H1 (cell line): ENCODE results near the gene FAM81B. TPM values are rescaled to one million over a fixed set of nuclear protein-coding genes. Genes with fewer than 3 reads are reported as not detected.

ENCODE experiments used
- CTCF ChIA-PET: fragments of 300-600 bp; sonication (Branson Sonifier 250); formaldehyde crosslinking; loops from one replicate; lab custom pipeline; 2021; ENCODE audit not compliant: partially characterized antibody; lab: Charles Lee
- POLR2A ChIA-PET: fragments of 300-600 bp; sonication (Branson Sonifier 250); formaldehyde crosslinking; loops from one replicate; lab custom pipeline; 2021; ENCODE audit warnings: inconsistent platforms; ENCODE audit not compliant: partially characterized antibody; lab: Charles Lee
- DNase-seq, 2 experiments: peaks; one replicate each; pipeline versions ENCODE4 v3.0.0 to v3.0.0-alpha.2; 2010 to 2022; ENCODE audit warnings: low spot score in 2 of 2, low read depth in 1 of 2, mixed read lengths in 1 of 2
- FAIRE-seq: peaks from 2 replicates; lab custom pipeline; 2011; peaks lifted over from hg19 to GRCh38; lab: Jason Lieb, UNC
- H2AFZ ChIP-seq: 2 replicates; pipeline ENCODE4 v1.8.1; 2012; ENCODE audit warnings: low read length, inconsistent platforms
- H2AK5ac ChIP-seq: 2 replicates; pipeline ENCODE4 v1.6.1; 2013; ENCODE audit warnings: low read depth, low read length
- H2BK120ac ChIP-seq: replicated peaks from 2 replicates; pipeline ENCODE3; 2013; ENCODE audit warnings: low read depth, low read length, inconsistent platforms
- H2BK12ac ChIP-seq: 2 replicates; pipeline ENCODE4 v1.6.1; 2013; ENCODE audit warnings: low read depth, low read length
- H2BK15ac ChIP-seq: 2 replicates; pipeline ENCODE4 v1.6.1; 2013; ENCODE audit warnings: low read length
- H2BK20ac ChIP-seq: 2 replicates; pipeline ENCODE4 v1.6.1; 2013; ENCODE audit warnings: low read length
- H2BK5ac ChIP-seq: 2 replicates; pipeline ENCODE4 v1.6.1; 2013; ENCODE audit warnings: low read depth, low read length
- H3K14ac ChIP-seq: 2 replicates; pipeline ENCODE4 v1.6.1; 2013; ENCODE audit warnings: inconsistent platforms; ENCODE audit not compliant: insufficient read length
- H3K18ac ChIP-seq: 2 replicates; pipeline ENCODE4 v1.6.1; 2013; ENCODE audit warnings: low read length; ENCODE audit errors: extremely low read depth
- H3K23ac ChIP-seq: 2 replicates; pipeline ENCODE4 v1.6.1; 2013; ENCODE audit warnings: inconsistent platforms; ENCODE audit not compliant: insufficient read length
- H3K23me2 ChIP-seq: 2 replicates; pipeline ENCODE4 v1.6.1; 2013; ENCODE audit warnings: low read depth, low read length
- H3K27ac ChIP-seq: 2 replicates; pipeline ENCODE4 v1.6.1; 2011; ENCODE audit warnings: low read depth, low read length, inconsistent platforms
- H3K27me3 ChIP-seq, 4 experiments: replicated peaks in 1 of 4; 1 replicate in 1 of 4; 2 replicates in 3 of 4; pipeline versions ENCODE4 v1.6.1 to v1.8.1; 2011 to 2013; ENCODE audit warnings: low read length in 3 of 4, mild to moderate bottlenecking in 3 of 4, inconsistent platforms in 2 of 4, mixed read lengths in 2 of 4, moderate library complexity in 1 of 4; ENCODE audit not compliant: control insufficient read depth in 3 of 4, insufficient read depth in 3 of 4; ENCODE audit errors: extremely low read depth in 1 of 4
- H3K36me3 ChIP-seq, 4 experiments: 2 replicates each; pipeline versions ENCODE4 v1.6.1 to v1.8.1; 2011 to 2013; ENCODE audit warnings: mild to moderate bottlenecking in 4 of 4, low read length in 3 of 4, moderate library complexity in 2 of 4, control low read depth in 1 of 4, inconsistent platforms in 1 of 4; ENCODE audit not compliant: insufficient read depth in 4 of 4, control insufficient read depth in 2 of 4
- H3K4ac ChIP-seq: replicated peaks from 2 replicates; pipeline ENCODE3; 2013; ENCODE audit warnings: low read length, low read depth, mixed read lengths, inconsistent platforms; ENCODE audit not compliant: insufficient read length
- H3K4me1 ChIP-seq, 4 experiments: replicated peaks in 1 of 4; 1 replicate in 1 of 4; 2 replicates in 3 of 4; pipeline versions ENCODE4 v1.6.1 to v1.8.1; 2011 to 2013; ENCODE audit warnings: low read length in 3 of 4, inconsistent platforms in 2 of 4, mixed read lengths in 1 of 4; ENCODE audit not compliant: insufficient read depth in 4 of 4, control insufficient read depth in 3 of 4
- H3K4me2 ChIP-seq, 2 experiments: 2 replicates each; pipeline versions ENCODE4 v1.6.1 to v1.8.1; 2011 to 2013; ENCODE audit warnings: low read depth in 2 of 2, low read length in 2 of 2, control low read depth in 1 of 2, inconsistent platforms in 1 of 2, mild to moderate bottlenecking in 1 of 2; ENCODE audit not compliant: insufficient read depth in 1 of 2
- H3K4me3 ChIP-seq, 4 experiments: fragments of 200-600, 300-600 bp in 1 of 4; sonication (generic), shearing (Covaris generic), sonication (Bioruptor Twin) in 1 of 4; 2 replicates each; pipeline versions ENCODE4 v1.5.1 to v1.8.1; 2011 to 2016; ENCODE audit warnings: low read length in 4 of 4, low read depth in 3 of 4, control low read depth in 2 of 4, inconsistent platforms in 2 of 4, mild to moderate bottlenecking in 2 of 4, mixed read lengths in 1 of 4, moderate library complexity in 1 of 4; ENCODE audit not compliant: insufficient read depth in 2 of 4; ENCODE audit errors: extremely low read depth in 1 of 4
- H3K56ac ChIP-seq: replicated peaks from 2 replicates; pipeline ENCODE3; 2013; ENCODE audit warnings: low read depth, mild to moderate bottlenecking, mixed read lengths, low read length, inconsistent platforms; ENCODE audit not compliant: insufficient read length
- H3K79me1 ChIP-seq: 2 replicates; pipeline ENCODE4 v1.6.1; 2013; ENCODE audit warnings: low read depth, low read length, control low read depth
- H3K79me2 ChIP-seq, 2 experiments: 2 replicates each; pipeline versions ENCODE4 v1.6.1 to v1.8.1; 2012 to 2013; ENCODE audit warnings: low read length in 2 of 2, mild to moderate bottlenecking in 2 of 2, inconsistent platforms in 1 of 2; ENCODE audit not compliant: insufficient read depth in 2 of 2, control insufficient read depth in 1 of 2
- H3K9ac ChIP-seq, 4 experiments: replicated peaks in 1 of 4; 1 replicate in 1 of 4; 2 replicates in 3 of 4; pipeline versions ENCODE4 v1.6.1 to v1.8.1; 2011 to 2013; ENCODE audit warnings: low read depth in 3 of 4, low read length in 3 of 4, control low read depth in 2 of 4, mild to moderate bottlenecking in 2 of 4, moderate library complexity in 2 of 4, inconsistent platforms in 1 of 4; ENCODE audit errors: extremely low read depth in 1 of 4
- H3K9me3 ChIP-seq, 2 experiments: 2 replicates each; pipeline versions ENCODE4 v1.6.1 to v1.8.1; 2012 to 2013; ENCODE audit warnings: mild to moderate bottlenecking in 2 of 2, moderate library complexity in 2 of 2, control low read depth in 1 of 2, inconsistent platforms in 1 of 2, low read depth in 1 of 2, low read length in 1 of 2, mixed read lengths in 1 of 2; ENCODE audit not compliant: insufficient read depth in 2 of 2
- H4K20me1 ChIP-seq, 2 experiments: replicated peaks in 1 of 2; 2 replicates each; pipeline versions ENCODE3 to v1.8.1; 2011 to 2013; ENCODE audit warnings: inconsistent platforms in 2 of 2, low read length in 2 of 2, mild to moderate bottlenecking in 1 of 2; ENCODE audit not compliant: insufficient read depth in 2 of 2, control insufficient read depth in 1 of 2
- H4K5ac ChIP-seq: 2 replicates; pipeline ENCODE4 v1.6.1; 2013; ENCODE audit warnings: low read length, low read depth, mixed read lengths, inconsistent platforms; ENCODE audit not compliant: insufficient read length
- H4K8ac ChIP-seq: 2 replicates; pipeline ENCODE4 v1.8.0; 2013; ENCODE audit warnings: mild to moderate bottlenecking, moderate library complexity, low read length, inconsistent platforms; ENCODE audit not compliant: insufficient read depth; ENCODE audit errors: extremely low read depth
- H4K91ac ChIP-seq: replicated peaks from 2 replicates; pipeline ENCODE3; 2013; ENCODE audit warnings: low read length, mixed read lengths, inconsistent platforms; ENCODE audit not compliant: insufficient read length
- ATF3 ChIP-seq: IDR thresholded peaks from 2 replicates; pipeline ENCODE4 v1.6.1; 2011; ENCODE audit warnings: low read depth, mild to moderate bottlenecking, low read length; ENCODE audit not compliant: insufficient read depth
- BACH1 ChIP-seq: IDR thresholded peaks from 2 replicates; pipeline ENCODE4 v1.6.1; 2012; ENCODE audit warnings: low read length, improper control_type of control experiment
- BRCA1 ChIP-seq: IDR thresholded peaks from 2 replicates; pipeline ENCODE4 v1.6.1; 2012; ENCODE audit warnings: low read depth, low read length, improper control_type of control experiment
- CBX5 ChIP-seq: fragments of 300-800, 300-1000 bp; sonication (generic); IDR thresholded peaks from 2 replicates; pipeline ENCODE4 v1.7.1; 2016; ENCODE audit warnings: antibody characterized with exemption, low read length, low read depth
- CHD1 ChIP-seq: IDR thresholded peaks from 2 replicates; pipeline ENCODE4 v1.6.1; 2012; ENCODE audit warnings: low read depth, low read length, improper control_type of control experiment
- JUN ChIP-seq: IDR thresholded peaks from 2 replicates; pipeline ENCODE4 v1.6.1; 2011; ENCODE audit warnings: low read depth, mild to moderate bottlenecking, improper control_type of control experiment, low read length
- JUND ChIP-seq: IDR thresholded peaks from 2 replicates; pipeline ENCODE4 v1.6.1; 2011; ENCODE audit warnings: mild to moderate bottlenecking, improper control_type of control experiment, low read length
- POLR2AphosphoS5 ChIP-seq: IDR thresholded peaks from 2 replicates; pipeline ENCODE4 v1.6.1; 2011; ENCODE audit warnings: low read depth, low read length
- RBBP5 ChIP-seq: IDR thresholded peaks from 2 replicates; pipeline ENCODE4 v1.7.1; 2012; ENCODE audit warnings: low read depth, mild to moderate bottlenecking, inconsistent platforms, low read length, moderate library complexity, borderline replicate concordance
- SP4 ChIP-seq: IDR thresholded peaks from 2 replicates; pipeline ENCODE4 v1.6.1; 2012; ENCODE audit warnings: low read length, inconsistent platforms
- WGBS, 2 experiments: shearing (Covaris generic) in 1 of 2; methylation state at CpG; one replicate each; pipeline versions ENCODE4 v1.1.6 to v1.1.7; 2013 to 2015; ENCODE audit warnings: low lambda C conversion rate in 2 of 2, mixed read lengths in 2 of 2, inconsistent platforms in 1 of 2, low coverage in 1 of 2, missing lambda C conversion rate in 1 of 2; ENCODE audit not compliant: insufficient replicate concordance in 2 of 2, insufficient coverage in 1 of 2, insufficient read length in 1 of 2; ENCODE audit errors: extremely low coverage in 1 of 2, missing lambda C conversion rate in 1 of 2; 5-methylcytosine and 5-hydroxymethylcytosine counted together
- polyA plus RNA-seq, 7 experiments: library from polyadenylated mRNA; depleted of rRNA in 3 of 7; stranded (reverse) in 5 of 7; unstranded in 2 of 7; fragments of >200 nt in 5 of 7; fragments of 200-250 nt in 2 of 7; gene quantifications; 1 replicate in 5 of 7; 2 replicates in 1 of 7; 4 replicates in 1 of 7; pipeline versions ENCODE4 v1.2.1 to v1.2.3, GENCODE V29; 2011 to 2013; ENCODE audit warnings: missing spikeins in 2 of 7, mixed read lengths in 2 of 7
- total RNA-seq: library from RNA; stranded (reverse); fragmentation: NEBNext Ultra II Directional; extraction: Animal tissue kit (Norgen Biotek cat#: 25700); gene quantifications from 2 replicates; pipeline ENCODE4 v1.2.1, GENCODE V29; 2021

Gene FAM81B
- total and polyA plus RNA-seq, 2 of the 8 experiments (the other 6 are each of a cell fraction or from before 2014, with no cell fraction given): not detected

GRCh38 chr5:95449460-95449859 lies 58.3 kb downstream of the FAM81B start:
- DNase-seq: no peak

More at GRCh38 chr5:95449460-95449859, 58.3 kb downstream of the FAM81B start:
- H3K23me2 ChIP-seq: no peaks in the 10 kb centered on the region
- ChIA-PET POLR2A (no interaction called here), CTCF (no interaction called here)
- no peak overlapping the region for H3K27ac ChIP-seq
- no peaks in the 10 kb centered on the region for H3K36me3 ChIP-seq
- no peaks in the 10 kb centered on the region for H4K20me1 ChIP-seq
- H2AFZ ChIP-seq: no peak overlapping the region
- no peak overlapping the region for H4K91ac ChIP-seq
- TF ChIP-seq BRCA1 (no peak), RBBP5 (no peak), BACH1 (no peak), JUN (no peak), ATF3 (no peak), CBX5 (no peak), SP4 (no peak), CHD1 (no peak), POLR2AphosphoS5 (no peak), JUND (no peak)
- no peaks in the 10 kb centered on the region for H3K79me1 ChIP-seq
- no peak overlapping the region for H2BK20ac ChIP-seq
- no peak overlapping the region for H3K4me3 ChIP-seq
- no peaks in the 10 kb centered on the region for H3K9me3 ChIP-seq
- no peak overlapping the region for H2BK120ac ChIP-seq
- H3K9ac ChIP-seq: no peak overlapping the region
- no peak overlapping the region for H4K5ac ChIP-seq
- no peak for FAIRE-seq
- 69% methylated on average over 2 of the region's 2 CpGs; no CpG with 5 or more reads in 1 of the 2 experiments for WGBS, 2 experiments
- H3K4ac ChIP-seq: no peak overlapping the region
- no peaks in the 10 kb centered on the region for H3K79me2 ChIP-seq
- no peak overlapping the region for H2BK12ac ChIP-seq
- no peak overlapping the region for H3K4me2 ChIP-seq
- H3K56ac ChIP-seq: no peak overlapping the region
- no peak overlapping the region for H3K18ac ChIP-seq
- no peak overlapping the region for H4K8ac ChIP-seq
- H2AK5ac ChIP-seq: no peak overlapping the region
- H3K23ac ChIP-seq: no peak overlapping the region
- no peak overlapping the region for H2BK5ac ChIP-seq
- no peak overlapping the region for H3K14ac ChIP-seq
- H3K4me1 ChIP-seq: peaks cover 0 to 3% (median 0%) of the 10 kb centered on the region in 4 experiments; a peak in 1 of 7 replicates
- H3K27me3 ChIP-seq: no peaks in the 10 kb centered on the region
- H2BK15ac ChIP-seq: no peak overlapping the region
